HG03196 (cell line): ENCODE results near the gene ARHGAP6.

Experiments used
- ATAC-seq: cut with Tn5 transposase; IDR thresholded peaks from one replicate; pipeline ENCODE4 v1.9.1; 2021; ENCODE audit not compliant: unreplicated experiment

The ARHGAP6 gene

DNA sequence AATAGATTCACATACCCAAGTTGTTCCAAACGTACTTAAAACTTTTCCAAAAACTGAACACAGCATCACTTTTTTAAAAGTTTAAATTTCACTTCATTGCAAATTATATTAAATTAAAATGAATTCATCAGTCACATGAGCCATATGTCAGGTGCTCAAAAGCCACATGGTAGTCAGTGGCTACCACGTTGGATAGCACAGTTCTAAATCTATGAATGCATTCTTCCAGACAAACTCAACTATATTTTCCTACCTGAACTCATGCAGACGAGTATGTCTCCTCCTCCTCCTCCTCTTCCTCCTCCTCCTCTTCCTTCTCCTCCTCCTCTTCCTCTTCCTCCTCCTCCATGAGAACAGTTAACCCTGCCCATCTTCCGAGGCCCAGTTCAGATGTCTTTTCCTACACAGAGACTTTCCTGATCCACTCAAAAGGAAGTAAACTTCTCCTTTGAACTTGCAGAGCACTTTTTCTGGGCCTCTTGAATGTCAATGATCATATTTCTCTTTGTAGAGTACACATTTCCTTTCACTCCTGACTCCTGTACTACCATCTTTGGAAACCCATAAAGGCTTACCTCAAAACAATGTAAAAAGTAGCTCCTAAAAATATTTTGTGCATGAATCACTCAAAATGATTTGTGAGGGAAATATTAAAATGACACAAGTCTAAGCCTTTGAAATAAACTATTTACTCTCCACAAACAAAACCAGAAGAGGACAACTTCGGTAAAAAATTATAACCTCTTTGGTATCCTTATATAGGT lies 199.9 kb downstream of the ARHGAP6 start:
- ATAC-seq = no peak

DNA sequence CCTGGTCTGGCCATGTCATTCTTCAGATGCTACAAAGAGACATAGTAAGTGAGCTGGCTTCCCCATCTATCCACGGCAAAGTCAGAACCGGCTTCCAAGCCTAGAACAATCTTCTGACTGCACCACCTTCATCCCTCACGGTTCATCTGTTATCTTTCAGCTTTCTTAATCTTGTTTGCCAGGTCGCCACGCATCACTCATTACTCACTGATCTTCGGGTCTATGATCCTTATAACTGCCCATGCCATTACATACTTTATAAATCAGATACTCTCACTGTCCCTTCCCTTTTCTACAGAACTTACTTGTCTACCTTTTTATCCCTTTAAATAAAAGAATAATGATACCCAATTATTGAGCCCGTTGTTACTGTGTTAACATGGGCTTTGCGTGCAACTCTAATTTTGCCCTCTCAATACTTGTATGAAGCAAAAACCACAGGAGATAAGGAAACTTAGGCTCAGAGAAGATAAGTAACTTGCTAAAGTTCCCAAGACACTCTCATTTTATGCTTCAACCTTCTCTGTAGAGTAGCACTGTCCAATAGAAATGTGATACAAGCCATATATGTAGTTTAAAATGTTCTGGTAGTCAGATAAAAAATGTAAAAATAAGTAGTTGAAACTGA lies 200.8 kb downstream of the ARHGAP6 start:
- ATAC-seq = no peak

DNA sequence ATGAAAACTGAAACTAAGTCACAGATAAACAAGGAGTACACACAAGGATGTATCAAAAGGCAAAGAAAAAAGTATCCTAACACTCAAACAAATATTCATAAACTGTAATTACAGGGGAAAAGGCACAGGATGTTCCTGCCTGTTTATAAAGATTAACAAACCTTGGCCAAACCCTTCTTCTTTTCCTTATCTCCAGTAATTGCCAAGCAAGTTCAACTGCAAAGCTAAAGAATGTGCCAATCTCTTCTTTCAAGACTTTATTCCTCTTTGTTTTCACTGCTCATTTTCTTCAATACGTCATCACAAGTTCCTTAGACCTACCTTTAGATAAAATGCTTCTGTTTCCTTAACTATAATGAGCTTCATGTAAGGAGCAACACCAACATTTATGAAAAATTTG lies 201.3 kb downstream of the ARHGAP6 start:
- no peak for ATAC-seq

DNA sequence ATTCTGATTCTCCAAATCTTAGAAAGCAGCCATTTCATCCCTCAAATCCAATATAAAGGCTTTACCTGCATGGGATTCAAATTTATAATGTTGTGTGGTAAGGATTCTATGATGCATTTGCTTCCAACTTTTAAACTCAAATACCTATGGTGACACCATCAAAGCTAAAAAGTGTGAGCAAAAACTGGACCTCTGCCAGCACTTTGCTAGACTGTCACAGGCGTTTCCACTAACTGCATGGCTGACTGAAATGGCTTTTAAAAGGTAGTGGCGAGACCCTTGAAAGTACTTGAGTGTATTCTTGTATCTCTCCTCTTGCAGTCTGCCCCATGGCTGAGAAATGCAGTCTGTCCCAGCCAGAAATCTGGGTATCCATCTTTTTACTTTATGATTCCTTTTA lies 203.1 kb downstream of the ARHGAP6 start:
- no peak for ATAC-seq

DNA sequence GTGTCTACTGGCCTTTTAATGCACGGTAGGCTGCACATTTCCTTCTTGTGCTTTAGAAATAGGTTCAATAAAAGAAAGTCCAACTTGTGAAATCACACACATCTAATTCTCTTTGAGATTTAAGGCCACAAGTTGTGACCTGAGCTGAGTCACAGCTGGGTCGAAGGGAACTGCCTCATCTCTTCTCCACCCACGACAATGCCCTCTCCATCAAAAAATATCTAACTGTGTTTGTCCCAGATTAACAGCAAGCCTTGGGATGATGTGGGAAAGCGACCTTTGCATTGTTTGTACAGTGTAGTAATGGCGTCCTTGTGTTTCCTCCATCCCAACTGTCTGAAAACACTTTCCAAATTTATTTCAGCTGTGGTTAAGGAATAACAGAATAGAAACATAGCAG lies 203.6 kb downstream of the ARHGAP6 start:
- no peak for ATAC-seq

DNA sequence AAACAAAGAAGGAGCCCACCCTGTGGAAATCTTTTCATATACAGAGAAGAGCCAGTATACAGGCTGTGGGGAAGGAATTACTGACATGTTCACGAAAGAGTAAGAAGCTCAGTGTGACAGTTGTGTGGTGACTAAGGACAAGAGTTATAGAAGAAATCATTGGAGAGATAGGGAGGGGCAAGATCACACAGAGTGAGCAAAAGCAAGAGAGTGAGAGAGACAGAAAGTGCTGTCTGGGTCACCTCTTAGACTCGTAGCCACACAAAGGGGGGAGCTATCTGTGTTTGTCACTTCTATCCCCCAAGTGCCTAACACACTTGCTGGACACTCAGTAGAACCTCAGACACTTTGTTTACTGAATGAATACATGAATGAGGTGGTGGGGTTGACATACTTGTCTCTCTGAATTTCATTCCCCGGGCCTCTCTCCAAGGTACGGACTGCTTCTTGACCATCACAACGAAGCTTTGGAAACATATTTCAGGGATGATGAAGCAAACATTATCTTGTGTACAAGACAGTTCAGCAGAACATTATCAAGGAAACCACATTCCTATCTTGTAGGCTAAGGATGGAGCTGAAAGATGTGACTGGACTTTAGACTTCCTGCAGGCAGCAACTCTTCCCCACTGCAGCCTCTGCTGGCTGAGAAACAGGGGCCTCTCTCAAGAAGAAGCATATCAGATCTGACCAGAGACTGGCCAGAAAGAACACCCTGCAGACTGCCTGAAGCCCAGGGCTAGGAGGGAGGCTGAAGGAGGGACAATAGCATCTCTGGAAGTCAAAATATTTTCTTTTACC lies 204.3 kb downstream of the ARHGAP6 start:
- no peak for ATAC-seq

DNA sequence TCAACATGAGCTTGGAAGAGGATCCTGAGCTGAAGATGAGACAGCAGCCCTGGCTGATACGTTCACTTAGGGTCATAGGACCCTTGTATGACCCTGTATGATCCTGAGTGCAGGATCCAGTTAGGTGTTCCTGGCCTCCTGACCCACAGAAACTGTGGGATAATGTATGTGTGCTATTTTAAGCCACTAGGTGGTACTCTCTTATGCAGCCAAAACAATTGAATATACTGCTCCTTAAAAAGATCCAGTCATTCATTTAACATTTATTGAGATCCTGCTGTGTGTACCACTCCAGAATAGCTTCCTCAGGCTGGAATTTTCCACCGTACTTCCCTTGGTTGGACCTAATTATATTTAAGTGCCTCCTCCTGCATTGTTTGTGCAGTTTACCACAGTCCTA lies 205.4 kb downstream of the ARHGAP6 start:
- no peak for ATAC-seq

DNA sequence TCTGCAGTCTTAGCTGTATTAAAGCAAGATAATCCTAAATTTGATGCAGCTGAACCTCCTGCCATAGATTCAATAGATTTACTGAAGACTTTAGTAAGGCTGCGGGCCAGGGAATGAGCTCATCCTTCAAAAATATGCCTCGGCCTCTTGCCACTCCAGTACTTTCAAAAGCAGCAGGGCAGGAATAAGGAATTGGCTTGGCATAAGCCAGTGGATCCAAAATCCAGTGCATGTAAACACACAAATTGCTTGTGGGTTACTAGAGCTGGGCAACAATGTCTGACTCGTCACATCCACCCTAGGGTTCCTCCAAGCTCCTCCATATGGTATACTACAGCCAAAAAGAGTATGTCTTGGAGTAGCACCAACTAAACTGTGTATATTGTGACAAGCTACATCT lies 207.6 kb downstream of the ARHGAP6 start:
- ATAC-seq = no peak

DNA sequence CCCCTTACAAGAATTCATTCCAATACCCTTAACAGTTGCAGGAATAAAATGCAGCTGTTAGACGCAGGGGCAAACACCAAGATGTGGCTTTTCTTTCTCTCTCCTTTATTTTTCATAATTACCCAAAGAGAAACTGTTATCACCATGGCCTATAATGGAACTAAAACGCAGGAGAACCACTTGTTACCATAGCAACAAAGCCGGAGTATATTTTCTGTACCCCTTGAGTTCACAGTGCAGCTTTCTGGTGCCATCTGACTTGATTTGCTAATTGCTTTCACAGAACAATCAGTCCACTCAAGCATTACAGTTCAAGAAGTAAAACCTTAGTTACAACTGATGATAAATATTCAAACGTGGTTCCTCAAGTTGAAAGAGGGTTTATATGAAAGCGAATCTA lies 214.6 kb downstream of the ARHGAP6 start:
- no peak for ATAC-seq

DNA sequence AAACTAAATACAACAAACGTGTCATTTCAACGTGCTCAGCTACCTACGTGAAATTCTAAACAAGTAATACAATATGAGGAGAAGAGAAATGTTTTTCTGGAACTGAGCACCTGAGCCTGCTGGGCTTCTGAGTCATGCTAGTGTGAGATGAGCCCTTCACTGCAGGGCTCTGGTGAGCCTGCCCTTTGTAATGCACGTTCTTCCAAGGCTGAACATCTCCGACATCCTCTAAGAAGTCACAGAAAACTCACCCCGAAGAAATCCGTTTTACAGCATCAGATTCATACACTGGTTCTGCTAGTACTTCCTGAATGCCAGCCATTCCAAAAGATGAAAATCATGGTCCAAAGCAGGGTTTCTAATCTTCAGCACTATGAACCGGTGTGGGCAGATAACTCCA lies 215.4 kb downstream of the ARHGAP6 start:
- ATAC-seq = no peak

DNA sequence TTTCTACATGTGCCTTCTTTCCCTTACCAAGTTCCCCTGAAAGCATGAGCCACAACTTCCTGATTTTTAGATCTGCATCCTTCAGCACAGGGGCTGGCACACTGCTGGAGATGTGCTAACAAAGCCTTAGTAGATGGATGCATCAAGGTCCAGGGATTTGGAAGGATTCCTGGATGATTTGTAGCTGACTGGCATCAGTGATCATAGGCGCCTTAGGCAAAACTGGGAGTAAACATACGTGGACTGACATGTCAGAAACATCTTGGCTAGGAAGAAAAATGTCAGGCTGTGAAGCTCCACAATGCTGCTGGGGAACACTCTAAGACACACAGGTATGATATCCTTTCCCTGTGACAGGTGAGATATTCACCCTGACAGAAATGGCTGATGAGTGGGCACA lies 216.1 kb downstream of the ARHGAP6 start:
- ATAC-seq = no peak

DNA sequence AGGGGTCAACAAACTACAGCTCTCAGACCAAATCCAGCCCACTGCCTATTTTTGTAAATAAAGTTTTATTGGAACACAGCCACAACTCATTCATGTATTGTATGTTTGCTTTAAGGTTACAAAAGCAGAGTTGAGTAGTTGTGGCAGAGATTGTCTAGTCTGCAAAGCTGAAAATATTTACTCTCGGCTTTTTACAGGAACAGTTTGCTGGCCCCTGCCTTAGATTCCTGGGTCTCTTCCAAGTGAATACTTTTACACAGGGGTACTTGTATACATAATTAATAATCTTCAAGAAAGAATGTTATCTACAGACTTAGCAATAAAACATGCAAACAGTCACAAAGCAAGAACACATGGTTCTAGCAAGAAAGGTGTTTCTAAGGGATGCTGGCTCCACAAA lies 218.3 kb downstream of the ARHGAP6 start:
- no peak for ATAC-seq

DNA sequence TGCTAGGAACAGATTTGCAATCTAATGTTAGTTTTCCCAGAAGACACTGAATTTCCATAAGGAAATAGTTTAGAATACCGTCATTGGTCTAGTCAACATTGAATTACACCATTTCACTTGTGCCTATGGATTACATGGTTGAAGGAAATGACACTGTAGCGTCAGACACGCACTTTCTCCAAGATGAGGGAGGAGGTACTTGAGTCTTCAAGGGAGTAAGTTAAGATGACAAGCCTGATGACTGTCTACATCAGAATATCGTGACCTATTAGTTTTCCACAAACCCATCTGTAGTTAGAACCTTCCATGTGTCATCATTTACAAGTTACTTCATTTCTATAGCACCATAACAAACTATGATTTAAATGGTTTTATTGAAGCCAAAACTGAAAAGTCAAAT lies 218.8 kb downstream of the ARHGAP6 start:
- no peak for ATAC-seq

DNA sequence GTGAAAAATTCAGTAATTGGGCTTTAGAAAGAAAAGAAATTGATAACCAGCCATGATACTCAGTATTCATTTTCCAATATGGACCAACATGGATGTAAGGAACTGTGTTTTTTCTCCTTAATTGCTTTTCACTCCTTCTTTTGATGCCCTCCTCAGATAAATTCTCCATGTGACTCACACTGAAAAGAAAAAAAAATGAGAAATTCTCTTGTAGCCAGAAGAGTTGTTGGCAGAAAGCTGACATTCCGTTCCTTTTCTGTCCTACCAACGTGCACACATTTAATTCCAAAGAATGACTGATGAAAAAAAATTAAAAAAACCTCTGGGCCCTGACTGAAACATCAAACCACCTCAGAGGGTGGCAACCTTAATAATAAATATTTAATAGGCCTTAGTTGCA lies 219.4 kb downstream of the ARHGAP6 start:
- no peak for ATAC-seq

DNA sequence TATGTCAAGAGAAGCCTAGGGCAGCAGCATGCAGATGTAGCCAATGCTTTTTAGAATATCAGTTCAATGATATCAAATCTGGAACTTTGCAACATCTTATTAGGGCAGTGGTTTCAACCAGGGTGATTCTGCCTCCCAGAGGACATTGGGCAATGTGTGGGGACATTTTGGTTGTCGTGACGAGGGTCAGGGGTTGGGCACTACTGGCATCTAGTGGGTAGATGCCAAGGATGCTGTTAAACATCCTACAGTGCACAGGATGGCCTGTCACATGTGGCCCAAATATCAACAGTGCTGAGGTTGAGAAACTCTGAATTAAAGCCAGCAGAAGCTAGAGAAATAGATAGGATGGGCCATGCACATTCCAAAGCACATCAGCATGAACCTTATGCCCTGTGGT lies 220.2 kb downstream of the ARHGAP6 start:
- ATAC-seq = no peak

DNA sequence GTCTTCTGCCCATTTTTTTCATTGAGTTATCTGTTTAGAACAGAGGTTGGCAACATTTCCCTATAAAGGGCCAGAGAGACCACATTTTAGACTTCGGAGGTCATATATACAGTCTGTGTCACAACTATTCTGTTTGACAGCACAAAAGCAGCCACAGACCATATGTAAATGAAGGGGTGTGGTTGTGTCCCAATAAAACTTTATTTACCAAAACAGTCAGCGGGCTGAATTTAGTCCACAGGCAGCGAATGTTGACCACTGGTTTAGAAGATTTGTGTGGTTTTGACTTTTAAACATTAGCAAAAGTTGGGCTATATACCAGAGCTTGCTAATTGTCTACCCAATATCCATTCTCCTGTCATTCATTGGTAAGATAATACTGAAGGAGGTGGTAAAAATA lies 221.7 kb downstream of the ARHGAP6 start:
- no peak for ATAC-seq

DNA sequence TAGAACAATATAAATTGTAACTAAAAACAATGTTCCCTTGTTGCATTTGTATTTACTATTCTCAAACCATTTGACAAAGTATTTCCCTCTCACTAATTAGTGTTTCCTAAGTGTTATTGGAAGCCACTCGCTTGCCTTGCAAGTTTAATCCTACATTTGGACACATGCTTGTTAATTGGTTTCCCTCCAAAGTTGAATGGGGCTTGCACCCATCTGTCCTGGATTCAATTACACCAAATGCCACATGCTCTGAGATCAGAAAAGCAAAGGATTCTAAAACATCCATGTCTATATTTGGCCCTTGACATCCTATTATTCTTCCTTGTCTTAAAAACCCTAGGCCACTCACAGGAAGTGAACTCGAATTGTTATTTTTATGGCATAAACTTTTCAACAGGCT lies 225.9 kb downstream of the ARHGAP6 start:
- ATAC-seq = no peak

DNA sequence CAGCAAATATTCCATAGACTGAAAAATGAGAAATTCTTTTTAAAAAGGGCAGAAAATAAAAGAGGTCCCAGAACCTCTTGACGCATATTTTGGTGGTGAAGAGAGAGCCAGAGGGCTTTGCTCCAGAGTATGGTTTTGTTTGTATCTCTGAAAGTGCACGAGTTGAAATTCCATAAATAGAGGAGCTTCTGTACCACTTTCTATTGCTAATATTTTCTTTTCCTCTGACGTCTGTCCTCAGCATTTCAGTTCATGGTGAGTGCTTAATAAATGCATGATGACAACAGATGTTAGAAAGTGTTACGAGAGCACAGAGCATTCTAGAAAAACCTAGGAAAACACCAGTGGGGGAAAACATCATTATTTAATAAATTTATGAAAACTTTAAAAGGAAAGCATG lies 227.0 kb downstream of the ARHGAP6 start:
- ATAC-seq = no peak

DNA sequence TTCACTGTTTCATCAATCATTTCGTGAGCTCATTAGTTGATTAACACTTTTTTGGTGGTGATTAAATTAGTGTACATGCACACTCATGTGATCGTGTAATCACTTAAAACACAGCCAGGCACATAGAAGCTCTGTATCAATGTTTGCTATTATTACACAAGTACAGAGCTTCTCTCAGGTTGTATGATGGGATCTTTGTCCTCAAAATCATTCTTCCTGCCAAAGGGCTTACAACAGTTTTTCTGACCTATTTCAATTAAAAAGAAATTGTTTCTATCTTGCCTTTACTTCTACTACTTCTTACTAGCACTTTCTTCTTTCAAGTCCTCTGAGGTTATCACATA lies 227.4 kb downstream of the ARHGAP6 start:
- ATAC-seq = no peak

DNA sequence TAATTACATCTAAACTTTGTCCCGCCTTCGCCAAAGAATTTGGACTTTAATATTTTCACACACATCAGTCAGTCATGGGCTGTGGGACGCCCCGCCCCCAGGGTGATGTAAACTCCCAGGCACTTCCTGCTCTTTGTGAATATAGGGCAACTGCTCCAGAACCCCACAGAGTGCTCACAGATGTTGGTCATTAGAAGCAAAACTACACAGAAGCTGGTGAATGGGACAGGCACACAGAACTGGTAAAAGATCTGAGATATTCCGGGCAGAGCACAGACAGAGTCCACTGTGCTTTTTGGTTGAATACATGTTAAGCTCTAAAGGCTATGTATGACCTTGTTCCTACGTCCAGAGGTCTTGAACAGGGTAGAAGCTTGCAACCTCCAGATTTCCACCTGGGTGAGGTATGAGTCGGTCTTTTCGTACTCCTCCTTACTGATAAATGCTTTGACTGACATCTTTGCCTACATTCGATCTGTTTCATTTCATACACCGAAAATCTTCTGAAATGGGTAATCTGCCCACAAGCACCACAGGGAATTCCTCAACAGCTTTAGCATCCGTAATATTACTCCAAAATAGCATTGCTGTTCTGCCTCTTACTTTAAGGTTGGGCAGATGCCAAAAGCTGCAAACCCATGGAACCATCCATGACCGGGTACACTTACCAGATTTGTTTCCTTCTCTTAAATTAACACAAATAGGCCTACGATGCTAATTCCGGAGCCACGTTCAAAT lies 227.9 kb downstream of the ARHGAP6 start:
- ATAC-seq = no peak

DNA sequence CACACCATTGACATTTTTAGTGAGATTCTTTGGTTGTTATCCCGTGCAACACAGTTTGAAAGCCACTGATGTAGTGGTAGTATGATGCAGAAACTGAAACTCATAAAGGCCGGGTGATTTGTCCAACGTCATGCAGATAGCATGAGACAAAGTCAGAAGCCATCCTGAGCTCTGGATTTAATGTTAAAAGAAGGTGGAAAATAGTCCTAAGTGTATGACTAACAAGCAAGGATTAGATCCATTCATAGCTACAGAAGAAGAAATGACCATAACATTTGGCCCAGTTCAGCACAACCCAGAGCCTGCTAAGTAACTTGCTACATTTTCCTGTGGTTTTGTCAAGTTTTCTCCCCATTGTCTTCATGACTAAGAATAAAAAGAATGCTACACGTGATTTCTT lies 230.2 kb downstream of the ARHGAP6 start:
- ATAC-seq = no peak

DNA sequence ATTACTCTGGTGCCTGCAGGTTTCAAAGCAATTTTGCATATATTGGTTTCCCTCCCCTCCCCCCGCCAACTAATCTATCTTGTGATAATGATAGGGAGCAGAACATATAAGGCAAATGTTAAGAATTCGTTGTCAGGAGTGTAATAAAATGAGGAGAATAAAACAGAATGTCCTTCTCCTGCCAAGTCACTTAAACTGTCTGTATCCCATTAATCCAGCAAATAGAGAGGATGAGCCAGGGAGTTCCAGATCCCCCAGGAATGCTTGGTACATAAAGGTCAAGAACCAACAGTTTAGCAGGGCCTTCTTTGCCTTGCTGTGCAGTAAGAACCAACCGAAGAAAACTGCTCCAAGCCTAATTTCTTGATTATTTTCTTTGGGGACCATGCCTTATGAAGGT lies 231.1 kb downstream of the ARHGAP6 start:
- ATAC-seq = no peak
